ENCODE results near the gene TOE1.
"Not testable (repeated sequence)": the region's sequence is repeated elsewhere in the genome, so short reads cannot be mapped to it uniquely, and the experiment has no call there.

The TOE1 gene

GRCh38 chr1:45384213-45384612 lies 44.2 kb downstream of the TOE1 start:
- not testable (repeated sequence) for H3K4me3 ChIP-seq (ENCODE audit: low read depth in 1 of 2, low read length in 2 of 2); H3K9me3 ChIP-seq (ENCODE audit: control insufficient read depth in 1 of 2, low read length in 2 of 2); H3K36me3 ChIP-seq (ENCODE audit: control insufficient read depth in 1 of 2, insufficient read depth in 2 of 2, low read length in 2 of 2); H3K4me1 ChIP-seq (ENCODE audit: control insufficient read depth in 1 of 2, insufficient read depth in 2 of 2, low read length in 2 of 2); H3K27me3 ChIP-seq (ENCODE audit: low read depth, low read length); H3K27ac ChIP-seq (ENCODE audit: low read length)

GRCh38 chr1:45385302-45385701 lies 45.3 kb downstream of the TOE1 start:
- Histone ChIP-seq H3K4me1 (ENCODE audit: control insufficient read depth in 1 of 2, insufficient read depth in 2 of 2, low read length in 2 of 2) (no peaks in the 10 kb centered on the region), H3K36me3 (ENCODE audit: control insufficient read depth in 1 of 2, insufficient read depth in 2 of 2, low read length in 2 of 2) (no peaks in the 10 kb centered on the region), H3K9me3 (ENCODE audit: control insufficient read depth in 1 of 2, low read length in 2 of 2) (no peaks in the 10 kb centered on the region), H3K27ac (ENCODE audit: low read length) (no peak overlapping the region), H3K4me3 (ENCODE audit: low read depth in 1 of 2, low read length in 2 of 2) (no peak overlapping the region), H3K27me3 (ENCODE audit: low read depth, low read length) (no peaks in the 10 kb centered on the region)

GRCh38 chr1:45386219-45386618 lies 46.2 kb downstream of the TOE1 start:
- H3K4me1 ChIP-seq (ENCODE audit: control insufficient read depth in 1 of 2, insufficient read depth in 2 of 2, low read length in 2 of 2), result no peaks in the 10 kb centered on the region
- no peaks in the 10 kb centered on the region for H3K36me3 ChIP-seq (ENCODE audit: control insufficient read depth in 1 of 2, insufficient read depth in 2 of 2, low read length in 2 of 2)
- H3K27ac ChIP-seq (ENCODE audit: low read length), result no peak overlapping the region
- no peaks in the 10 kb centered on the region for H3K27me3 ChIP-seq (ENCODE audit: low read depth, low read length)
- H3K4me3 ChIP-seq (ENCODE audit: low read depth in 1 of 2, low read length in 2 of 2), result no peak overlapping the region
- H3K9me3 ChIP-seq (ENCODE audit: control insufficient read depth in 1 of 2, low read length in 2 of 2), result no peaks in the 10 kb centered on the region
